HepG2 (cell line): ENCODE data around the gene DNAI4.

Experiments
- CTCF ChIP-seq: sonication (generic); formaldehyde crosslinking; IDR thresholded peaks from 2 replicates; pipeline ENCODE4 v1.5.0; 2020; ENCODE audit warnings: mild to moderate bottlenecking, missing genetic modification reagents, moderate library complexity
- GZF1 ChIP-seq: sonication (generic); formaldehyde crosslinking; IDR thresholded peaks from 2 replicates; pipeline ENCODE4 v1.5.1; 2020; ENCODE audit warnings: mild to moderate bottlenecking, missing genetic modification reagents
- MAX ChIP-seq: IDR thresholded peaks from 2 replicates; pipeline ENCODE4 v1.6.1; 2012; ENCODE audit warnings: inconsistent platforms
- POLR2AphosphoS5 ChIP-seq: IDR thresholded peaks from 2 replicates; pipeline ENCODE4 v1.6.1; 2012; ENCODE audit warnings: low read depth, low read length
- PRDM4 ChIP-seq: sonication (generic); formaldehyde crosslinking; IDR thresholded peaks from 2 replicates; pipeline ENCODE4 v1.9.0; 2021; ENCODE audit warnings: missing genetic modification reagents, borderline replicate concordance
- RBM39 ChIP-seq: fragments of 200-400 bp; formaldehyde crosslinking; IDR thresholded peaks from one replicate; pipeline ENCODE4 v1.6.1; 2018; ENCODE audit warnings: antibody characterized with exemption, mild to moderate bottlenecking, low read depth, low read length; ENCODE audit not compliant: poor library complexity, severe bottlenecking
- ZNF142 ChIP-seq: sonication (generic); formaldehyde crosslinking; IDR thresholded peaks from 2 replicates; pipeline ENCODE4 v1.4.0; 2020; ENCODE audit warnings: missing genetic modification reagents

- TF ChIP-seq GZF1 (CRISPR knock-in tag) (no peak), MAX (no peak), CTCF (CRISPR knock-in tag) (no peak), PRDM4 (CRISPR knock-in tag) (no peak), ZNF142 (CRISPR knock-in tag) (no peak), POLR2AphosphoS5 (no peak), RBM39 (no peak)
Observed at GRCh38 chr1:66932291-66932690, 7.6 kb upstream of the DNAI4 start.
